Gastroesophageal sphincter (tissue), 4 donors: ENCODE results near the gene KIF1A. TPM values are rescaled to one million over a fixed set of nuclear protein-coding genes. Genes with fewer than 3 reads are reported as not detected.

Experiments used
- ATAC-seq: fragments of 150-250 bp; one replicate; pipeline ENCODE4 v1.9.1; 2016; ENCODE audit warnings: mild to moderate bottlenecking, moderate library complexity
- H3K27ac ChIP-seq, 4 donors: fragments of 200-600 bp; sonication (generic) in 3 of 4; 1 replicate in 3 of 4; 2 replicates in 1 of 4; pipeline ENCODE4 v1.5.1; 2016 to 2019
- H3K27me3 ChIP-seq: fragments of 200-600 bp; sonication (generic); one replicate; pipeline ENCODE4 v1.5.1; 2019
- H3K36me3 ChIP-seq, 2 donors: fragments of 200-600 bp; sonication (generic); one replicate each; pipeline ENCODE4 v1.5.1; 2019; ENCODE audit warnings: control low read depth in 1 of 2
- H3K4me1 ChIP-seq, 3 donors: fragments of 200-600 bp; sonication (generic); 1 replicate in 2 of 3; 2 replicates in 1 of 3; pipeline ENCODE4 v1.5.1; 2016 to 2019; ENCODE audit warnings: control low read depth in 2 of 3
- H3K4me3 ChIP-seq, 2 donors: fragments of 200-600 bp; sonication (generic); one replicate each; pipeline ENCODE4 v1.5.1; 2019; ENCODE audit warnings: mild to moderate bottlenecking in 1 of 2, moderate library complexity in 1 of 2
- H3K9me3 ChIP-seq, 3 donors: fragments of 200-600 bp; sonication (generic); one replicate each; pipeline ENCODE4 v1.5.1; 2017 to 2019; ENCODE audit warnings: control low read depth in 2 of 3
- CTCF ChIP-seq, 4 experiments: fragments of 200-600 bp in 2 of 4; fragments of 450-650 bp in 2 of 4; sonication (generic) in 1 of 4; IDR thresholded peaks; one replicate each; pipeline ENCODE4 v1.5.1; 2017 to 2019; ENCODE audit warnings: antibody characterized with exemption in 4 of 4, mild to moderate bottlenecking in 2 of 4, moderate library complexity in 2 of 4
- EP300 ChIP-seq: sonication (generic); formaldehyde crosslinking; IDR thresholded peaks from one replicate; pipeline ENCODE4 v1.6.1; 2017; ENCODE audit warnings: antibody characterized with exemption, mild to moderate bottlenecking
- POLR2A ChIP-seq, 2 donors: fragments of 450-650 bp; IDR thresholded peaks; one replicate each; pipeline ENCODE4 v1.6.1; 2017; ENCODE audit warnings: antibody characterized with exemption in 2 of 2, mild to moderate bottlenecking in 2 of 2, moderate library complexity in 1 of 2
- POLR2AphosphoS5 ChIP-seq: sonication (generic); formaldehyde crosslinking; IDR thresholded peaks from one replicate; pipeline ENCODE4 v1.6.1; 2017; ENCODE audit warnings: antibody characterized with exemption
- WGBS, 2 donors: methylation state at CpG; one replicate each; pipeline ENCODE4 v1.1.5; 2018; ENCODE audit warnings: low coverage in 1 of 2; 5-methylcytosine and 5-hydroxymethylcytosine counted together
- total RNA-seq, 4 donors: library from RNA; depleted of rRNA; stranded (reverse); fragments of >200 nt; gene quantifications; one replicate each; pipeline ENCODE4 v1.1.0, GENCODE V29; 2016

Gene KIF1A
- total RNA-seq, 4 donors from 2014 or later = 0.62 to 2.3 (median 1.6) TPM

DNA sequence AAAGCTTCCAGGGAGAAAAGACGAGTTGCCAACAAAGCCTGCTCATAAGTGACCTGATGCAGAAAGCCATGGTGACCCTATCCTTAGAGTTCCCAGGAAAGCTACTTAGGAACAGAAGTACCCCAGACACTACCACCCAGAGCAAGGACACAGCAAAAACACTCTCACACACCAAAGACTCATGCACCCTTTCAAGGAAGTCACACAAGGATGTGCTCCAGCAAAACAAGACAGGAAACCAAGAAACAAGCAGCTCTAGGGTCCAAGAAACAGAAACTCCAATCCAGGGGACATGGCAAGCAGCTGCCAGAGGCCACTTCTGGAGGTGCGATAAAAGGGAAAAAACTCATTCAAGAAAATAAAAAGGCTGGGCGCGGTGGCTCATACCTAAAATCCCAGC, 5.7 kb downstream of the KIF1A start:
- Histone ChIP-seq H3K4me1 (peaks cover 0 to 10% (median 7%) of the 10 kb centered on the region in 3 donors), H3K4me3 (no peak overlapping the region), H3K9me3 (peaks cover 0 to 15% (median 0%) of the 10 kb centered on the region in 3 donors), H3K27ac (no peak overlapping the region), H3K27me3 (peaks cover 47% of the 10 kb centered on the region), H3K36me3 (no peaks in the 10 kb centered on the region)
- ATAC-seq = no peak
- TF ChIP-seq CTCF (IDR thresholded peaks at IDR 0.05) = no peak
- TF ChIP-seq EP300 = no peak
- TF ChIP-seq POLR2AphosphoS5 = no peak
- TF ChIP-seq POLR2A (IDR thresholded peaks at IDR 0.05) = no peak
- WGBS, 2 donors = 86 to 100% methylated on average over 3 to 4 of the region's 4 CpGs

DNA sequence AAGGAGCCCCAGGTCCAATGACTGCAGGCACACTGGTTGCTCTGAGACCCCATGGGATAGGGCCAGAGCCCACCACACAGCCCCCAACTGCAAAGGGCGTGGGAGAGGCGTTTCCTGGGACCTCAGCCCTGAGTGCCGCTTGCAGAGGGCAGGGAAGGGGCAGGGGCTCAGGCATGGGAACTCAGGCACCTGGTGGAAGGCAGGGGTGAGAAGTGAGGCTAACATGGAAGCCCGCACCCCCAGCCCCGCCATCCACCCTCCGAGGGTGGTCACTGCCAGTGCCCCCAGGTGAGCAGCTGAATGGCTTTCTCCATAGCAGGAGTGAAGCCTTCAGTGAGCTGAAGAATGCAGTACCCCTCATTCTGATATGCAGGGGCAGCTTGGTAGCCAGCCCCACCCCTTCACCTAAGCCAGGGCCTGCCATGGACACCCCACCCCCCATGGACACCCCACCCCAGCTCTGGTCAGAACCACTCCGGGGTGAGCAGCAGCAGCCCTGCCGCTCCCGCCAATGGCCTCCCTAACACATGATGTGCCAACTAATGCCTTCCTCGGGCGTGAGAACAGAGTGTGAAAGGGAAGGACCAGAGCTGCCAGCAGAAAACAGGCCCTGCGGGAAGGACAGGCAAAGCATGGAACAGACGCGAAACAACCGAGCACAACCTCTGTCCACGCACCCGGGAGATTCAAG, 6.6 kb downstream of the KIF1A start:
- no peaks in the 10 kb centered on the region for H3K36me3 ChIP-seq
- no peak overlapping the region for H3K27ac ChIP-seq
- H3K9me3 ChIP-seq = peaks cover 0 to 15% (median 0%) of the 10 kb centered on the region in 3 donors
- peaks cover 0 to under 1% (median 0%) of the 10 kb centered on the region in 3 donors for H3K4me1 ChIP-seq
- H3K27me3 ChIP-seq = peaks cover 44% of the 10 kb centered on the region
- 93% methylated on average over 6 of the region's 17 CpGs; no CpG with 5 or more reads in 1 of the 2 donors for WGBS, 2 donors
- ATAC-seq = no peak
- TF ChIP-seq EP300 (no peak), CTCF (IDR thresholded peaks at IDR 0.05) (no peak), POLR2AphosphoS5 (no peak), POLR2A (IDR thresholded peaks at IDR 0.05) (no peak)
- no peak overlapping the region for H3K4me3 ChIP-seq

DNA sequence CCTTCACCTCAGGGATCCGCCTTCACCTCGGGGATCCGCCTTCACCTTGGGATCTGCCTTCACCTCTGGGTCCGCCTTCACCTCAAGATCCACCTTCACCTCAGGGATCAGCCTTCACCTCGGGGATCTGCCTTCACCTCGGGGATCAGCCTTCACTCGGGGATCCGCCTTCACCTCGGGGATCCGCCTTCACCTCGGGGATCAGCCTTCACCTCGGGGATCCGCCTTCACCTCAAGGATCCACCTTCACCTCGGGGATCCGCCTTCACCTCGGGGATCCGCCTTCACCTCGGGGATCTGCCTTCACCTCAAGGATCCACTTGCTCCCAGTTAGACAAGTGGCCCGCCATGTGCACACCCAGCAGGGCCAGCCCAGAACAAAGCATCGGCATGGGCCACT, 7.3 kb downstream of the KIF1A start:
- no peak for TF ChIP-seq EP300
- TF ChIP-seq POLR2AphosphoS5 = no peak
- no peak for TF ChIP-seq CTCF (IDR thresholded peaks at IDR 0.05)
- TF ChIP-seq POLR2A (IDR thresholded peaks at IDR 0.05) = no peak
- Histone ChIP-seq H3K27me3 (peaks cover 39% of the 10 kb centered on the region), H3K4me1 (no peaks in the 10 kb centered on the region), H3K4me3 (no peak overlapping the region), H3K27ac (no peak overlapping the region), H3K36me3 (no peaks in the 10 kb centered on the region), H3K9me3 (peaks cover 0 to 15% (median 0%) of the 10 kb centered on the region in 3 donors)
- 68 to 84% methylated on average over 16 to 20 of the region's 20 CpGs for WGBS, 2 donors
- no peak for ATAC-seq

DNA sequence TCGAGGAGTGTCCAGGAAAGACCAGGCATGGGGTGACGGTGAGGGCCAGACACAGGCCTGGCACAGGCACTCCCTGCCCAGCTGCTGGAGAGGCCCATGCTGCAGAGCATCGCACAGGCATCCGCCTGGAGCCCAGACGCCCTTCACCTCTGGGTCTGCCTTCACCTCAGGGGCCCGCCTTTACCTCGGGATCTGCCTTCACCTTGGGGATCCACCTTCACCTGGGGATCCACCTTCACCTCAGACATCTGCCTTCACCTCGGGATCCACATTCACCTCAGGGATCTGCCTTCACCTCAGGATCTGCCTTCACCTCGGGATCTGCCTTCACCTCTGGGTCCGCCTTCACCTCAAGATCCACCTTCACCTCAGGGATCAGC, 7.7 kb downstream of the KIF1A start:
- H3K27ac ChIP-seq = no peak overlapping the region
- H3K9me3 ChIP-seq = peaks cover 0 to 15% (median 0%) of the 10 kb centered on the region in 3 donors
- no peak for TF ChIP-seq CTCF (IDR thresholded peaks at IDR 0.05)
- TF ChIP-seq POLR2A (IDR thresholded peaks at IDR 0.05) = no peak
- TF ChIP-seq POLR2AphosphoS5 = no peak
- no peak for TF ChIP-seq EP300
- WGBS, 2 donors = 94% methylated on average over 2 to 8 of the region's 10 CpGs
- peaks cover 38% of the 10 kb centered on the region for H3K27me3 ChIP-seq
- no peak overlapping the region for H3K4me3 ChIP-seq
- no peak for ATAC-seq
- no peaks in the 10 kb centered on the region for H3K36me3 ChIP-seq
- H3K4me1 ChIP-seq = no peaks in the 10 kb centered on the region
